ENCODE data around the gene CBX8. TPM values are rescaled to one million over a fixed set of nuclear protein-coding genes. Genes with fewer than 3 reads are reported as not detected.

CBX8 gene
- total and polyA plus RNA-seq, 2 of the 13 experiments (the other 11 are each of a cell fraction or from before 2014, with no cell fraction given) = 0.34 to 12.6 TPM

GRCh38 chr17:79821331-79822095, 24.6 kb upstream of the CBX8 start (continued):
- peak; percentile 97 for TF ChIP-seq SMAD3 (CRISPR knock-in tag; IDR thresholded peaks at IDR 0.05)
- no peak for TF ChIP-seq ZMAT3 (CRISPR knock-in tag; conservative IDR thresholded peaks at IDR 0.05)
- TF ChIP-seq ZSCAN22 (CRISPR knock-in tag; IDR thresholded peaks at IDR 0.05) = no peak
- TF ChIP-seq PHB2 (IDR thresholded peaks at IDR 0.05; ENCODE audit: partially characterized antibody) = no peak
- no peak for TF ChIP-seq IKZF1 (IDR thresholded peaks at IDR 0.05)
- no peak for TF ChIP-seq ZBTB37 (CRISPR knock-in tag; IDR thresholded peaks at IDR 0.05)
- TF ChIP-seq ZFYVE20 (CRISPR knock-in tag; IDR thresholded peaks at IDR 0.05; ENCODE audit: borderline replicate concordance, low read depth) = peak; percentile 70; the same call in 1 of the 2 replicates
- TF ChIP-seq ZNF619 (CRISPR knock-in tag; IDR thresholded peaks at IDR 0.05) = no peak; the same call in 1 of the 2 replicates
- TF ChIP-seq ZNF614 (CRISPR knock-in tag; IDR thresholded peaks at IDR 0.05; ENCODE audit: borderline replicate concordance) = peak; percentile 85
- TF ChIP-seq DMAP1 (CRISPR knock-in tag; IDR thresholded peaks at IDR 0.05) = peak; percentile 65; the same call in 1 of the 2 replicates
- no peak for TF ChIP-seq ZSCAN21 (CRISPR knock-in tag; IDR thresholded peaks at IDR 0.05; ENCODE audit: borderline replicate concordance)
- TF ChIP-seq HMGXB4 (CRISPR knock-in tag; IDR thresholded peaks at IDR 0.05; ENCODE audit: borderline replicate concordance in 1 of 2, low read depth in 1 of 2) = peak in 1 of 2 experiments; percentile 24; a peak in 1 of 4 replicates
- TF ChIP-seq KAT7 (CRISPR knock-in tag; IDR thresholded peaks at IDR 0.05; ENCODE audit: borderline replicate concordance) = no peak
- no peak for TF ChIP-seq IRX3 (CRISPR knock-in tag; IDR thresholded peaks at IDR 0.05; ENCODE audit: borderline replicate concordance, low read depth)
- no peak for TF ChIP-seq ZNF343 (CRISPR knock-in tag; IDR thresholded peaks at IDR 0.05)
- TF ChIP-seq PITX1 (CRISPR knock-in tag; IDR thresholded peaks at IDR 0.05) = peak; percentile 93
- TF ChIP-seq ZNF580 (CRISPR knock-in tag; IDR thresholded peaks at IDR 0.05; ENCODE audit: borderline replicate concordance, low read depth) = peak; percentile 23; the same call in 1 of the 2 replicates
- no peak for TF ChIP-seq PREB (CRISPR knock-in tag; IDR thresholded peaks at IDR 0.05)
- peak; percentile 92 for TF ChIP-seq ZBTB25 (CRISPR knock-in tag; IDR thresholded peaks at IDR 0.05)
- TF ChIP-seq TFDP2 (CRISPR knock-in tag; IDR thresholded peaks at IDR 0.05) = peak; percentile 50; the same call in 1 of the 2 replicates
- no peak for TF ChIP-seq CENPX (CRISPR knock-in tag; IDR thresholded peaks at IDR 0.05)
- peak in 1 of 2 experiments; percentile 91; a peak in 2 of 4 replicates for TF ChIP-seq EP300 (IDR thresholded peaks at IDR 0.05; ENCODE audit: low read depth in 2 of 2, low read length in 2 of 2)
- peak; percentile 65 for TF ChIP-seq EP300 (CRISPR knock-in tag; IDR thresholded peaks at IDR 0.05; ENCODE audit: borderline replicate concordance)

Data from HepG2 (cell line).